CD4-positive, alpha-beta T cell (primary cell): ENCODE measurements around the gene INPP4B. TPM values are rescaled to one million over a fixed set of nuclear protein-coding genes. Genes with fewer than 3 reads are reported as not detected.
A peak's percentile ranks its signal among the peaks of the same experiment; 100 is the strongest.

ENCODE experiments used
- ATAC-seq: fragments of 200-7000 bp; cut with Tn5 transposase; one replicate; pipeline ENCODE4 v1.10.0; 2022; ENCODE audit warnings: mild to moderate bottlenecking; ENCODE audit not compliant: poor library complexity
- CTCF ChIA-PET: fragments of 350-600 bp; sonication (Branson Sonifier 250); formaldehyde crosslinking; loops from one replicate; lab custom pipeline; 2021; ENCODE audit warnings: antibody characterized with exemption, inconsistent platforms; lab: Charles Lee
- POLR2A ChIA-PET: fragments of 350-600 bp; sonication (Branson Sonifier 250); formaldehyde crosslinking; loops from one replicate; lab custom pipeline; 2021; ENCODE audit warnings: antibody characterized with exemption, inconsistent platforms; lab: Charles Lee
- DNase-seq, 14 experiments: peaks; one replicate each; pipeline ENCODE4 v3.0.0-alpha.2; 2013 to 2020; ENCODE audit warnings: mixed read lengths in 2 of 14
- H3K27ac ChIP-seq, 2 donors: one replicate each; pipeline versions ENCODE4 v1.5.1 to v1.7.0; 2013; ENCODE audit warnings: low read length in 2 of 2, low read depth in 1 of 2, mild to moderate bottlenecking in 1 of 2
- H3K27me3 ChIP-seq, 2 experiments: 1 replicate in 1 of 2; 2 replicates in 1 of 2; pipeline versions ENCODE4 v1.6.1 to v1.7.0; 2013; ENCODE audit warnings: low read length in 2 of 2, control low read depth in 1 of 2, mild to moderate bottlenecking in 1 of 2, moderate library complexity in 1 of 2; ENCODE audit not compliant: insufficient read depth in 2 of 2, control insufficient read depth in 1 of 2
- H3K36me3 ChIP-seq: one replicate; pipeline ENCODE4 v1.6.1; 2013; ENCODE audit warnings: low read length, control low read depth; ENCODE audit not compliant: insufficient read depth
- H3K4me1 ChIP-seq: one replicate; pipeline ENCODE4 v1.6.1; 2013; ENCODE audit warnings: low read length, control low read depth; ENCODE audit not compliant: insufficient read depth
- H3K4me3 ChIP-seq: one replicate; pipeline ENCODE4 v1.5.1; 2013; ENCODE audit warnings: mild to moderate bottlenecking, low read length, moderate library complexity
- H3K9me3 ChIP-seq, 2 experiments: 1 replicate in 1 of 2; 2 replicates in 1 of 2; pipeline versions ENCODE4 v1.6.1 to v1.7.0; 2013; ENCODE audit warnings: low read length in 2 of 2, mild to moderate bottlenecking in 2 of 2, control low read depth in 1 of 2, moderate library complexity in 1 of 2; ENCODE audit not compliant: control insufficient read depth in 1 of 2, insufficient read depth in 1 of 2
- H3K27ac Mint-ChIP-seq: one replicate; pipeline ENCODE4 v1.8.0; 2020; ENCODE audit warnings: mixed read lengths
- H3K27me3 Mint-ChIP-seq: one replicate; pipeline ENCODE4 v1.8.0; 2021; ENCODE audit warnings: mixed read lengths
- H3K36me3 Mint-ChIP-seq: one replicate; pipeline ENCODE4 v1.8.0; 2021; ENCODE audit warnings: low read depth, mixed read lengths
- H3K4me1 Mint-ChIP-seq: one replicate; pipeline ENCODE4 v1.8.0; 2021; ENCODE audit warnings: low read depth, mixed read lengths
- H3K4me3 Mint-ChIP-seq: one replicate; pipeline ENCODE4 v1.8.0; 2020; ENCODE audit warnings: mild to moderate bottlenecking, mixed read lengths
- H3K9me3 Mint-ChIP-seq: one replicate; pipeline ENCODE4 v1.8.0; 2020; ENCODE audit warnings: mixed read lengths
- CTCF ChIP-seq: fragments of 200-600 bp; IDR thresholded peaks from one replicate; pipeline ENCODE4 v1.8.0; 2022; ENCODE audit warnings: antibody characterized with exemption, mild to moderate bottlenecking
- intact Hi-C, 2 experiments: fragments of 100-400 bp; cut with DNase I in 1 of 2; cut with micrococcal nuclease in 1 of 2; formaldehyde crosslinking; loops; one replicate each; pipeline versions ENCODE4 v1.15.1 to v1.9.0; 2023 to 2025; cut with DNase I, micrococcal nuclease
- total RNA-seq, 174 experiments: library from RNA in 2 of 174; stranded (reverse) in 2 of 174; gene quantifications; one replicate each; pipeline ENCODE4 v1.2.3 and lab custom pipeline; 2021 to 2026

The INPP4B gene
- total RNA-seq, 2 experiments from 2014 or later: 50.7 to 53.8 TPM

GRCh38 chr4:142091085-142091513, 755.0 kb downstream of the INPP4B start:
- H3K36me3 ChIP-seq: peaks cover 49% of the 10 kb centered on the region
- Mint-ChIP-seq H3K4me3 (no peak overlapping the region), H3K27me3 (no peaks in the 10 kb centered on the region), H3K9me3 (no peaks in the 10 kb centered on the region), H3K4me1 (peaks cover 10% of the 10 kb centered on the region), H3K27ac (no peak overlapping the region), H3K36me3 (peaks cover 80% of the 10 kb centered on the region)
- ChIA-PET CTCF (no interaction called here), POLR2A (no interaction called here)
- no peak for DNase-seq
- H3K27me3 ChIP-seq: no peaks in the 10 kb centered on the region
- no peaks in the 10 kb centered on the region for H3K9me3 ChIP-seq
- no peak overlapping the region for H3K27ac ChIP-seq
- intact Hi-C loops: no loop called here
- H3K4me1 ChIP-seq: no peaks in the 10 kb centered on the region
- H3K4me3 ChIP-seq: no peak overlapping the region
- no peak for ATAC-seq
- no peak for TF ChIP-seq CTCF

GRCh38 chr4:142088906-142089305, 757.2 kb downstream of the INPP4B start:
- H3K27me3 Mint-ChIP-seq: no peaks in the 10 kb centered on the region
- H3K36me3 Mint-ChIP-seq: peaks cover 76% of the 10 kb centered on the region
- H3K4me1 Mint-ChIP-seq: peaks cover 10% of the 10 kb centered on the region
- H3K27me3 ChIP-seq: no peaks in the 10 kb centered on the region
- peaks cover 45% of the 10 kb centered on the region for H3K36me3 ChIP-seq
- POLR2A ChIA-PET: no interaction called here
- no peak overlapping the region for H3K4me3 ChIP-seq
- H3K9me3 ChIP-seq: no peaks in the 10 kb centered on the region
- DNase-seq (no peak), ATAC-seq (no peak)
- no peaks in the 10 kb centered on the region for H3K4me1 ChIP-seq
- no peak overlapping the region for H3K27ac ChIP-seq
- H3K9me3 Mint-ChIP-seq: no peaks in the 10 kb centered on the region
- intact Hi-C loops: no loop called here
- no peak overlapping the region for H3K4me3 Mint-ChIP-seq
- TF ChIP-seq CTCF: no peak
- H3K27ac Mint-ChIP-seq: no peak overlapping the region
- CTCF ChIA-PET: no interaction called here

- CTCF ChIA-PET: no interaction called here
- H3K4me3 Mint-ChIP-seq: no peak overlapping the region
- H3K27ac Mint-ChIP-seq: peak overlapping the region; percentile 39
These were observed 760.4 kb downstream of the INPP4B start for GRCh38 chr4:142085513-142086292.

More at GRCh38 chr4:142085513-142086292, 760.4 kb downstream of the INPP4B start:
- intact Hi-C loops: no loop called here
- POLR2A ChIA-PET: interaction anchor here (0.6 kb wide), 1 partner anchor 1637 kb away, joined by 3 read pairs; no protein-coding TSS in a partner anchor
- Mint-ChIP-seq H3K4me1 (peaks cover 6% of the 10 kb centered on the region), H3K9me3 (no peaks in the 10 kb centered on the region), H3K27me3 (no peaks in the 10 kb centered on the region), H3K36me3 (peaks cover 81% of the 10 kb centered on the region)
- no peaks in the 10 kb centered on the region for H3K27me3 ChIP-seq
- TF ChIP-seq CTCF: no peak
- H3K4me3 ChIP-seq: no peak overlapping the region
- ATAC-seq (no peak), DNase-seq (no peak)
- H3K27ac ChIP-seq: no peak overlapping the region
- H3K4me1 ChIP-seq: no peaks in the 10 kb centered on the region
- H3K9me3 ChIP-seq: no peaks in the 10 kb centered on the region
- H3K36me3 ChIP-seq: peaks cover 60% of the 10 kb centered on the region
